ENCODE measurements around the gene CDCP1.

DNA sequence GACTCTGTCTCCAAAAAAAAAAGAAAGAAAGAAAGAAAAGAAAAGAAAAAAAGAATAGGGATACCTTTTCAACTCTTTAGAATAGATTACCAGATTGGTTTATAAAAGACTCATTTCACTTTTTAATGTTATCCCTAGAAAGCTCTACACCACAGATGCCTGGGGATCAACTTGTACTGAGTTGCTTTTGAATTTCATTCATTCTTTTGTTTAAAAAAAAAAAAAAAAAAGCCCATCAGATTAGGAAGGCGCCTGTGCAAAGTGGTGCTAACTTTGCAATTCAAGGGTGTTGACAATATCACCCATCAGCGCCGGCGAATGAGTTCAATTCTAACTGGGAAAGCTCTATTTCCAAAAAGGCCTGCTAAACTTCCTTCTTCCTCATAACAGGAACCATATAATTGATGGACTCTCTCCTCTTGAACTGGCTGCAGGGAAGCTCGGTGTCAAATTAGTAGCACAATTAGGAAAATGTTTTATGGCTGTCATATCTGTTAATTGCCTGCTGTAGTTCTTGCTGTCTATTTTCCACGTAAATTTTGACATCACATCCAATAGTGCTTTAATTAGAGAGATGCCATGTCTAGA is 48.8 kb downstream of the CDCP1 start:
- no peak for TF ChIP-seq GATA2 (IDR thresholded peaks at IDR 0.05; ENCODE audit: low read depth, low read length)
- TF ChIP-seq GATA3 (IDR thresholded peaks at IDR 0.05; ENCODE audit: low read depth, low read length) = no peak

All from SH-SY5Y (cell line).